Left lung (tissue), 10 donors: ENCODE results near the gene MYH9. TPM values are rescaled to one million over a fixed set of nuclear protein-coding genes. Genes with fewer than 3 reads are reported as not detected.

Experiments
- ATAC-seq: fragments of 200-7000 bp; cut with Tn5 transposase; one replicate; pipeline ENCODE4 v1.9.1; 2020; ENCODE audit warnings: moderate library complexity
- DNase-seq, 4 donors: peaks; one replicate each; pipeline ENCODE4 v3.0.0-alpha.2; 2013 to 2020
- H3K27ac ChIP-seq, 2 donors: fragments of 200-600 bp; sonication (generic) in 1 of 2; one replicate each; pipeline versions ENCODE4 v1.5.0 to v1.8.0; 2020 to 2021
- H3K27me3 ChIP-seq, 2 donors: fragments of 200-600 bp; sonication (generic) in 1 of 2; one replicate each; pipeline versions ENCODE4 v1.5.0 to v1.8.0; 2020 to 2021
- H3K36me3 ChIP-seq, 2 donors: fragments of 200-600 bp; sonication (generic) in 1 of 2; one replicate each; pipeline versions ENCODE4 v1.5.0 to v1.8.0; 2020 to 2021
- H3K4me1 ChIP-seq, 2 donors: fragments of 200-600 bp; one replicate each; pipeline ENCODE4 v1.8.0; 2021
- H3K4me3 ChIP-seq, 2 donors: fragments of 200-600 bp; sonication (generic) in 1 of 2; one replicate each; pipeline versions ENCODE4 v1.5.0 to v1.8.0; 2020 to 2021; ENCODE audit warnings: mild to moderate bottlenecking in 1 of 2
- H3K9me3 ChIP-seq, 2 donors: fragments of 200-600 bp; sonication (generic) in 1 of 2; one replicate each; pipeline versions ENCODE4 v1.5.0 to v1.8.0; 2020 to 2021
- CTCF ChIP-seq, 2 donors: fragments of 200-600 bp; sonication (generic) in 1 of 2; IDR thresholded peaks; one replicate each; pipeline versions ENCODE4 v1.5.0 to v1.8.0; 2021; ENCODE audit warnings: antibody characterized with exemption in 2 of 2
- intact Hi-C, 2 donors: fragments of 100-400 bp; cut with DNase I; formaldehyde crosslinking; loops; one replicate each; pipeline versions ENCODE4 v1.11.2 to v1.14.2; 2022
- polyA plus RNA-seq, 6 donors: library from polyadenylated mRNA; unstranded; fragments of 120-200 nt; gene quantifications; one replicate each; pipeline ENCODE4 v1.2.1, GENCODE V29; 2013; ENCODE audit not compliant: insufficient read length in 6 of 6
- total RNA-seq, 2 donors: library from RNA; stranded (reverse); fragmentation: NEBNext Ultra II Directional; extraction: Animal tissue kit (Norgen Biotek cat#: 25700); gene quantifications; one replicate each; pipeline ENCODE4 v1.2.1, GENCODE V29; 2021
- donor health status: DM: no; HTN: yes; CAD: no.
- donor health status: DM: no; HTN: no; CAD: no.

The MYH9 gene
- total and polyA plus RNA-seq, 8 donors: 225 to 761 (median 270) TPM

GRCh38 chr22:36303874-36304273, 83.9 kb downstream of the MYH9 start:
- peak in 1 of 4 donors; percentile 66 for DNase-seq
- peak; percentile 64 for ATAC-seq
- peak overlapping the region in 1 of 2 donors; percentile 48 for H3K27ac ChIP-seq
- peaks cover 0 to 6% of the 10 kb centered on the region in 2 donors for H3K4me1 ChIP-seq
- H3K4me3 ChIP-seq: no peak overlapping the region
- intact Hi-C loops: loop anchor here in 1 of 2 donors (5.0 kb wide), 1 partner anchor 168 kb away; no protein-coding TSS in a partner anchor
- no peaks in the 10 kb centered on the region for H3K27me3 ChIP-seq
- TF ChIP-seq CTCF (IDR thresholded peaks at IDR 0.05): no peak
- H3K9me3 ChIP-seq: no peaks in the 10 kb centered on the region
- peaks cover 10 to 100% of the 10 kb centered on the region in 2 donors for H3K36me3 ChIP-seq

- intact Hi-C loops: loop anchor here in 1 of 2 donors (5.0 kb wide), 1 partner anchor 169 kb away; no protein-coding TSS in a partner anchor
- no peak for ATAC-seq
- Histone ChIP-seq H3K4me3 (no peak overlapping the region), H3K27ac (no peak overlapping the region), H3K4me1 (peaks cover 0 to 6% of the 10 kb centered on the region in 2 donors), H3K27me3 (no peaks in the 10 kb centered on the region), H3K9me3 (no peaks in the 10 kb centered on the region), H3K36me3 (peaks cover 10 to 100% of the 10 kb centered on the region in 2 donors)
- TF ChIP-seq CTCF (IDR thresholded peaks at IDR 0.05): no peak
- no peak for DNase-seq
Observed at GRCh38 chr22:36303115-36303467, 84.7 kb downstream of the MYH9 start.

- ATAC-seq: no peak
- no peak for TF ChIP-seq CTCF (IDR thresholded peaks at IDR 0.05)
- Histone ChIP-seq H3K36me3 (peaks cover 10 to 100% of the 10 kb centered on the region in 2 donors), H3K27me3 (no peaks in the 10 kb centered on the region), H3K4me1 (peaks cover 0 to 3% of the 10 kb centered on the region in 2 donors), H3K27ac (no peak overlapping the region), H3K9me3 (no peaks in the 10 kb centered on the region), H3K4me3 (no peak overlapping the region)
- peak in 1 of 4 donors; percentile 44 for DNase-seq
- intact Hi-C loops: loop anchor here in 1 of 2 donors (5.0 kb wide), 1 partner anchor 170 kb away; no protein-coding TSS in a partner anchor
Observed at GRCh38 chr22:36302439-36303114, 85.2 kb downstream of the MYH9 start.

GRCh38 chr22:36301851-36302250, 85.9 kb downstream of the MYH9 start:
- intact Hi-C loops: loop anchor here in 1 of 2 donors (5.0 kb wide), 1 partner anchor 170 kb away; no protein-coding TSS in a partner anchor
- Histone ChIP-seq H3K9me3 (no peaks in the 10 kb centered on the region), H3K4me1 (peaks cover 0 to 3% of the 10 kb centered on the region in 2 donors), H3K4me3 (no peak overlapping the region), H3K27ac (peak overlapping the region in 1 of 2 donors; percentile 28), H3K36me3 (peaks cover 10 to 100% of the 10 kb centered on the region in 2 donors), H3K27me3 (no peaks in the 10 kb centered on the region)
- TF ChIP-seq CTCF (IDR thresholded peaks at IDR 0.05): no peak
- no peak for DNase-seq
- ATAC-seq: no peak

GRCh38 chr22:36301384-36301828, 86.4 kb downstream of the MYH9 start:
- ATAC-seq (peak; percentile 75), DNase-seq (peak in 3 of 4 donors; percentile 50 to 91 (median 78))
- Histone ChIP-seq H3K27me3 (no peaks in the 10 kb centered on the region), H3K4me3 (no peak overlapping the region), H3K9me3 (no peaks in the 10 kb centered on the region), H3K36me3 (peaks cover 10 to 100% of the 10 kb centered on the region in 2 donors), H3K27ac (peak overlapping the region in 1 of 2 donors; percentile 28), H3K4me1 (peaks cover 0 to 3% of the 10 kb centered on the region in 2 donors)
- TF ChIP-seq CTCF (IDR thresholded peaks at IDR 0.05): peak; percentile 90 to 92
- intact Hi-C loops: loop anchor here in 1 of 2 donors (5.0 kb wide), 1 partner anchor 171 kb away; no protein-coding TSS in a partner anchor
